Ishikawa (cell line): Measurements from ENCODE around the gene RASSF4.

ENCODE experiments used
- CEBPB ChIP-seq: IDR thresholded peaks from 2 replicates; pipeline ENCODE4 v1.6.1; 2012
- CREB1 ChIP-seq: IDR thresholded peaks from 2 replicates; pipeline ENCODE4 v1.6.1; 2012; ENCODE audit warnings: low read depth
- EGR1 ChIP-seq: IDR thresholded peaks from 2 replicates; pipeline ENCODE4 v1.6.1; 2012
- EP300 ChIP-seq: IDR thresholded peaks from 2 replicates; pipeline ENCODE4 v1.6.1; 2012; ENCODE audit warnings: borderline replicate concordance
- FOXM1 ChIP-seq: IDR thresholded peaks from 2 replicates; pipeline ENCODE4 v1.6.1; 2012; ENCODE audit warnings: low read depth, borderline replicate concordance
- MAX ChIP-seq: IDR thresholded peaks from 2 replicates; pipeline ENCODE4 v1.6.1; 2012
- NFIC ChIP-seq: IDR thresholded peaks from 2 replicates; pipeline ENCODE4 v1.6.1; 2012
- RAD21 ChIP-seq: IDR thresholded peaks from 2 replicates; pipeline ENCODE4 v1.6.1; 2012; ENCODE audit warnings: low read depth
- TAF1 ChIP-seq: IDR thresholded peaks from 2 replicates; pipeline ENCODE4 v1.6.1; 2012; ENCODE audit warnings: low read depth, mild to moderate bottlenecking
- TCF12 ChIP-seq: IDR thresholded peaks from 2 replicates; pipeline ENCODE4 v1.6.1; 2012; ENCODE audit warnings: low read depth
- TEAD4 ChIP-seq: IDR thresholded peaks from 2 replicates; pipeline ENCODE4 v1.6.1; 2012
- YY1 ChIP-seq: IDR thresholded peaks from 2 replicates; pipeline ENCODE4 v1.6.1; 2012; ENCODE audit warnings: low read depth
- ZBTB7A ChIP-seq: IDR thresholded peaks from 2 replicates; pipeline ENCODE4 v1.6.1; 2012; ENCODE audit warnings: low read depth
- TF ChIP-seq, protein P1 (sequence below): IDR thresholded peaks from 2 replicates; pipeline ENCODE4 v1.6.1; 2012; ENCODE audit warnings: low read depth, mild to moderate bottlenecking
- TF ChIP-seq, protein P2 (sequence below): IDR thresholded peaks from 2 replicates; pipeline ENCODE4 v1.6.1; 2012

The RASSF4 gene

GRCh38 chr10:44944354-44944753 is 15.2 kb upstream of the RASSF4 start:
- no peak for TF ChIP-seq EGR1
- TF ChIP-seq RAD21 = no peak
- no peak for TF ChIP-seq CREB1
- TF ChIP-seq, protein P1, sequence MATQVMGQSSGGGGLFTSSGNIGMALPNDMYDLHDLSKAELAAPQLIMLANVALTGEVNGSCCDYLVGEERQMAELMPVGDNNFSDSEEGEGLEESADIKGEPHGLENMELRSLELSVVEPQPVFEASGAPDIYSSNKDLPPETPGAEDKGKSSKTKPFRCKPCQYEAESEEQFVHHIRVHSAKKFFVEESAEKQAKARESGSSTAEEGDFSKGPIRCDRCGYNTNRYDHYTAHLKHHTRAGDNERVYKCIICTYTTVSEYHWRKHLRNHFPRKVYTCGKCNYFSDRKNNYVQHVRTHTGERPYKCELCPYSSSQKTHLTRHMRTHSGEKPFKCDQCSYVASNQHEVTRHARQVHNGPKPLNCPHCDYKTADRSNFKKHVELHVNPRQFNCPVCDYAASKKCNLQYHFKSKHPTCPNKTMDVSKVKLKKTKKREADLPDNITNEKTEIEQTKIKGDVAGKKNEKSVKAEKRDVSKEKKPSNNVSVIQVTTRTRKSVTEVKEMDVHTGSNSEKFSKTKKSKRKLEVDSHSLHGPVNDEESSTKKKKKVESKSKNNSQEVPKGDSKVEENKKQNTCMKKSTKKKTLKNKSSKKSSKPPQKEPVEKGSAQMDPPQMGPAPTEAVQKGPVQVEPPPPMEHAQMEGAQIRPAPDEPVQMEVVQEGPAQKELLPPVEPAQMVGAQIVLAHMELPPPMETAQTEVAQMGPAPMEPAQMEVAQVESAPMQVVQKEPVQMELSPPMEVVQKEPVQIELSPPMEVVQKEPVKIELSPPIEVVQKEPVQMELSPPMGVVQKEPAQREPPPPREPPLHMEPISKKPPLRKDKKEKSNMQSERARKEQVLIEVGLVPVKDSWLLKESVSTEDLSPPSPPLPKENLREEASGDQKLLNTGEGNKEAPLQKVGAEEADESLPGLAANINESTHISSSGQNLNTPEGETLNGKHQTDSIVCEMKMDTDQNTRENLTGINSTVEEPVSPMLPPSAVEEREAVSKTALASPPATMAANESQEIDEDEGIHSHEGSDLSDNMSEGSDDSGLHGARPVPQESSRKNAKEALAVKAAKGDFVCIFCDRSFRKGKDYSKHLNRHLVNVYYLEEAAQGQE = no peak
- no peak for TF ChIP-seq ZBTB7A
- TF ChIP-seq, protein P2, sequence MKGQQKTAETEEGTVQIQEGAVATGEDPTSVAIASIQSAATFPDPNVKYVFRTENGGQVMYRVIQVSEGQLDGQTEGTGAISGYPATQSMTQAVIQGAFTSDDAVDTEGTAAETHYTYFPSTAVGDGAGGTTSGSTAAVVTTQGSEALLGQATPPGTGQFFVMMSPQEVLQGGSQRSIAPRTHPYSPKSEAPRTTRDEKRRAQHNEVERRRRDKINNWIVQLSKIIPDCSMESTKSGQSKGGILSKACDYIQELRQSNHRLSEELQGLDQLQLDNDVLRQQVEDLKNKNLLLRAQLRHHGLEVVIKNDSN = no peak
- TF ChIP-seq CEBPB = no peak
- no peak for TF ChIP-seq EP300
- no peak for TF ChIP-seq YY1
- TF ChIP-seq TAF1 = no peak

DNA sequence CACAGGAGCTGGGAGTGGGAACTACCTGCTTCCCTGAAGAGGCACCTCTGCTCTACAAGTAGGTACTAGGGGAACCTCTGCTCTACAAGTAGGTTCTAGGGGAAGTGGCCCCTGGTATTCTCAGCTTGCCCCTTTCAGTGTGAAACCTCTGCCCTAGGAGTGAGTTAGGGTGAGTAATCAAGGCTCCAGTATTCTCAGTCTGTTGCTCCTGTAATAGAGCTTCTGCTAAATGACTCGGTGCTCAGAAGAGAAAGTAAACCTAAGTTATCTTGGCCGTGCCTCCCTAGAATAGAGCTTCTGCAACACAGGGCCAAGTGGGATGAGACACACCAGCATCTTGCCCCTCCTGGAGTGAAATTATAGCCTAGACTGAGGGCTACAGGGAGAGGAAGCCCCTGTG is 13.4 kb upstream of the RASSF4 start:
- TF ChIP-seq TAF1 (no peak), CREB1 (no peak)

DNA sequence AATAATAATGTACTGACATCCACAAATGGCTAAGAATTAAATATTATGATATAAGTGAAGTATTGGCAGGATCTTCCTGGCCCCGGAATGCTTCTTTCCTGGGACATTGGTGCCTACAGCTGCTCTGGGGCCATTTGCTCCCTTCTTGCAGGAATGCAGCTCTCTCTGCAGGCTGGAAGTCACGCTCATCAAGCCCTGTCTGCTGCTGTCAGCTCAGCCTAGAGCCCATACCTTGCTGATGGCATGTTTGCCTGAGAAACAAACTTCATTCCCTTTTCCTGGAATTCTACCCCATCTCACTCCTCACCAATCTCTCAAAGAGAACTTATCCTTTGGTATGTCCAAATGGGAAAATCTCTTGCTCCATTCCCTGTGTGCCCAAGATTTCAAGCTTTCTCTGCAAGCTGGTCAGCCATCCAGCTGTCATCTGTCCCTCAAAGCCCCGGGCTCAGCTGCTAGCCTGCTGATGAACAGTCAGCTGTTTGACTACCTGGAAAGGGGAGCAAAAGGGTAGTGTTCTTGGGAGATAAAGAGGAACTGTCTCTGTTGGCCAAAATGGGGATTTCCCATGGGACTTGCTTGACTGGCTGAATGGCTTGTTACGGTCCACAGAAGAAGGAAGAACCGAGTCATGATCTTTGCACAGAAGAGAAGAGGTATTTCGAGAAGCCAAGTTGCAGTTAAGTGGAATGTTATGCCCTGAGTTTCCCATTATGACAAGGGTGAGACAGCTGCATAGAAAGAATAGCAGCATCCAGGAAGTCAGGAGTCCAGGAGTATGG is 12.0 kb upstream of the RASSF4 start:
- no peak for TF ChIP-seq YY1
- TF ChIP-seq EGR1 = no peak
- TF ChIP-seq, protein P2 = no peak
- no peak for TF ChIP-seq ZBTB7A
- TF ChIP-seq RAD21 = no peak
- no peak for TF ChIP-seq TCF12
- TF ChIP-seq CEBPB = no peak
- TF ChIP-seq, protein P1 = no peak
- no peak for TF ChIP-seq FOXM1
- TF ChIP-seq EP300 = no peak
- TF ChIP-seq NFIC = no peak
- no peak for TF ChIP-seq TAF1
- no peak for TF ChIP-seq CREB1
- no peak for TF ChIP-seq TEAD4
- no peak for TF ChIP-seq MAX

DNA sequence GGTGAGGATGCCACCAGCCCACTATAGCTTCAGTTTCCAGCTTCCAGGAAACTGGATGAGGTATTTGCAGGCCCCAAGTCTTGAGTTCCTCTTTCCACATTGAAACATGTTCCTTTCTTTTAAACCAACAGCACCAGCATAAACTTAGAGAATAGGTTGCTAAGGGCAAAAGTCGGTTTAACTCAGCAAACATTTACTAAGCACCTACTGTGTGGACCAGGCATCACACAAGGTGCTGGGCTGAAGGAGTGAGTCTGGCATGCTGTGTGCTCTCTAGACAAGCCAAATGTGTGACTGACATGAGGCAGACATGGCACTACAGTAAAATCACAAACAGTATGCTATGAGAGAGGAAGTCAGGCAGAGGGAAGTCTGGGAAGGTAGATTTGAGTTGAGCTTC is 11.0 kb upstream of the RASSF4 start:
- TF ChIP-seq ZBTB7A (no peak), YY1 (no peak)
- TF ChIP-seq, protein P2 = no peak

DNA sequence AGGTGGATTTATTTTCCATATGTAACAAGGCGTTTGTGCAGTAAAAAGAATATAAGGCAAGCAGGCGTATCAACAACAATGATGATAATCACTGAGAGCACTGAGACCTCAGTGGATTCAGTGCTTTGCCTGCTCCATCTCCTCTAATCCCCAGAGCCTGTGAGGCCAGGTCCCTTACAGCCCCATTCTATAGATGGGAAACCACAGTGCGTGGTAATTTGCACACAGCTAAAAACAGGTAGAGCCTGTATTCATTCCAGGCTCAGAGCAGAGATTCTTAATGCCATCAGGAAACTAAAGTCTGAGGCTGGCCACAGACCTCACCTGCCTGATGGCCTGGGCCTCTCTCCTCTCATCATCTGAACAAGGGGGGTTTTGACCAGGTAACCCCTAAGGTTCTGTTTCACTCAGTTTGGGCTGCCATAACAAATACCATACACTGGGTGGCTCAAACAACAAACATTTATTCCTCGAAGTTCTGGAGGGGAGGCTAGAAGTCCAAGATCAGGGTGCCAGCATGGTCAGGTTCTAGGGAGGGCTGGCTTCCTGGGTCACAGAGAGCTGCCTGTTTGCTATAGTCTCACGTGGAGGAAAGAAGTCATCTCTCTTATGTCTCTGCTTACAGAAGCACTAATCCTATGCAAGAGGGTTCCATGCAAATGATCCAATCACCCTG is 10.3 kb upstream of the RASSF4 start:
- TF ChIP-seq NFIC = no peak
- no peak for TF ChIP-seq EGR1
- TF ChIP-seq TEAD4 = no peak

GRCh38 chr10:44949915-44950314 is 9.7 kb upstream of the RASSF4 start:
- TF ChIP-seq MAX (no peak), CEBPB (no peak), YY1 (no peak), TCF12 (no peak), FOXM1 (no peak), NFIC (no peak), EGR1 (no peak), TEAD4 (no peak), TAF1 (no peak), ZBTB7A (no peak), CREB1 (no peak), EP300 (no peak), RAD21 (no peak)
- TF ChIP-seq, protein P1 = no peak
- TF ChIP-seq, protein P2 = no peak
